NCI-H1930 (cell line): ENCODE results near the gene MEX3D.
A peak's percentile ranks its signal among the peaks of the same experiment; 100 is the strongest.

Source experiments
- DNase-seq, 2 experiments: peaks; one replicate each; lab custom pipeline; 2025; lab: John Stamatoyannopoulos, UW

MEX3D gene

GRCh38 chr19:1593501-1593772, 25.3 kb upstream of the MEX3D start:
- no peak for DNase-seq

DNA sequence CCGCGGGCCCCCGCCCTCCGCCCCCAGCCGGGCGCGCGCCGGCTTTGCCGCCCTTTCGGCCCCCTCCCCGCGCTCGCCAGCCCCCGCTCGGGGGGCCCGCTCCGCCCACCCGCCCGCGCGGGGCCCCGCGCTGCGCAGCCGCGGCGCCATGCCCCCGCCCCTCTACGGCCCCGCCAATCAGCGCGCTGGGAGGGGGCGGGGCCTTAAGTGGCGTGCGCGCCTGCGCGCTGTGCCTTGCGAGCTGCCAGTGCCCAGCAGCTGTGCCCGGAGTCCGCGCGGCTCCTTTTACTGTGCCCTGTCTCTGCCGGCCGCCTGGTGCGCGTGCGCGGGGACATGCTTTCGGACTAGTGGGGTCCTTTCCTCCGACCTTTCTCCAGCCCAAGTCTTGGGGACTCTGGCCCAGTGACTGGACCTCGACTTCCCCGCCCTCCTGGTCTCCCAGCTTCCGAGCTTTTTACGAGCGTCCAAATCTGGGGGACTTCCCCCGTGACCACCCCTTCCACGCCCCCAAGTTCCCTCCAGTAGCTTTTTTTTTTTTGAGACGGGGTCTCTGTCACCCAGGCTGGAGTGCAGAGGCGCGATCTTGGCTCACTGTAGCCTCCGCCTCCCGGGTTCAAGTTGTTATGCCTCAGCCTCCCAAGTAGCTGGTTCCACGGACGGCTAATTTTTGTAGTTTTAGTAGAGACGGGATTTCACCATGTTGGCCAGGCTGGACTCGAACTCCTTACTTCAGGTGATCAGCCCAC, 24.8 kb upstream of the MEX3D start, which contains the start of gene MBD3:
MBD3 (minus strand) TSS at position 111 of the 746 bp plus-strand sequence. CDS start 234 bp downstream, outside the sequence.
- peak; percentile 67 to 92 for DNase-seq

DNA sequence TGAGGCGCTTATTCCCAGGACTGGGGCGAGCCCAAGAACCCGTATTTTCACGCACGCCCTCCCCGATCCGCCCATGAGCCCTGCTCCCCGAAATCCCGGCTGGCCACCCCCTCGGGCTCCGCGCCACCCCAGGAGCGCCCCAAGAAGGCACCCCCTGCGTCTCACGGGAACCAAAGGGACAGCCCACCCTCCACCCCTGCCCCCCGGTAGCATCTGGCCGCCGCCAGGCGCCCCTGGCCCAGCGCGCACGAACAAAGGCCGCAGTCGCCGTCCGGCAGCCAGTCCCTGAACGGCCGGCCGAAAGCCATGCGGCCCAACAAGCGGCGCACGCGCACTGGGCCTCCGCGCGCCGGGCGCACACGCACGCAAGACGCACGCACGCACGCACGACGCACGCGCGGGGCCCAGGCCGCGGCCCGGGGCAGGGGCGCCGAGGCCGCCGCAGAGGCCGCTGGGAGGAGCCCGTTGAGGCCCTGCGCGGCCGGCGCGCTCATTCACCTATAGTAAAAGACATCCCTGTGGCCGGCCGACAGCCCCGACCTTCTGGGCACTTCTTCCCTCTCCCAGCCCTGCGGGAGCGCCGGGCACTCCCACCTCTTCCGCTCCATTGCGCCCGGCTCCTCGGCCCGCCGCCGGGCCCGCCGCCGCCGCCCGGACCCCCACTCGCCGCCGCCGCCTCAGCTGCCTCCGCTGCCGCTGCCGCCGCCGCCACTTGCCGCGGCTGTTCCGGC, 24.1 kb upstream of the MEX3D start:
- peak; percentile 73 to 84 for DNase-seq

- DNase-seq: no peak
These were observed 23.4 kb upstream of the MEX3D start for GRCh38 chr19:1591421-1592023.

DNA sequence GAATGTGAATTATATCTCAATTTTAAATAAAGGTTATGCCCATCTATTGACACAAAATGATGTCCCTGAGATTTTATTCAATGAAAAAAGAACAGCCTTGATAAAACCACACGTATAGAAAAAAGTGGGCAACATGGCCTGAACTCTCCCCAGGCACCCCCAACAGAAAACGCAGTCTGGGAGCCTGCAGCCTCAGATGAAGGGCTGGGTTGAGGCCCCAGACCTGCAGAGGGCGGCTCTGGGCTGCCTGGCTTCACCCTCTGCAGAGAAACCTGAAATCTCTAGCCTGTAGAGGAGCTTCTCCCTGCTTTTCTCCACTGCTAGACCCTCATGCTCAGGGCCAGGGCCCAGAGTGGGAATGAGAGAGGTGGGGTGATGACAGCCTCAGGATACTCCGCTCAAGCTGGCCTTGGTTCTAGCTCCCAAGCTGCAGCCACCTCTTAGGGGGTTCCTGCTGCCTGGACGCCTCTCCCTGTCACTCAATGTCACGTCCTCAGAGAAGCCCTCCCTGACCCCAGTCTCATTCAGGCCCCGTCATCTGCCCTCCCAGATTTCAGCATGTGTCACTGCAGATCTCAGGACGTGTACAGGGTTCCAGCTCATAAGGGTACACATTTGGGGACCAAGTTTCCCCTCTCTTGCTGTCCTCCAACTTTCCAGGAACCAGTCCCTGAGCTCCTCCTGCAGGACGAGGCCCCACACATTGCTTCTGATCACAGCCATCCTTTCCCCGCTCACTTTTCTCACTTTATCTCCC, 22.7 kb upstream of the MEX3D start:
- no peak for DNase-seq

- no peak for DNase-seq
These were observed 19.7 kb upstream of the MEX3D start for GRCh38 chr19:1587872-1588271.

DNA sequence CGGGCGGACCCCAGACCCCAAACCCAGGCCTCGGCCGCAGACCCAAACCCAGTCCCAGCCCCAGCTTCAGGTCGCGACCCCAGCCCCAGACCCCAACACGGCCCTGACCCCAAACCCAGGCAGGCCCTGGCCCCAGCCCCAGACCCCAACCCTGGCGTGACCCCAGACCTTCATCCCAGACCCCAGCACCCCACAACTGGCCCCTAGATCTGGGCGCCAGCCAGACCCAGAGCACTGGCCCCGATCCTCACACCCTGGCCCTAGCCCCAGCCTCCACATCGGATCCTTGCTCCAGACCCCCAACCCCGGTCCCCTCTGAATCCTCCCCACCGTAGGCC, 17.1 kb upstream of the MEX3D start:
- no peak for DNase-seq

DNA sequence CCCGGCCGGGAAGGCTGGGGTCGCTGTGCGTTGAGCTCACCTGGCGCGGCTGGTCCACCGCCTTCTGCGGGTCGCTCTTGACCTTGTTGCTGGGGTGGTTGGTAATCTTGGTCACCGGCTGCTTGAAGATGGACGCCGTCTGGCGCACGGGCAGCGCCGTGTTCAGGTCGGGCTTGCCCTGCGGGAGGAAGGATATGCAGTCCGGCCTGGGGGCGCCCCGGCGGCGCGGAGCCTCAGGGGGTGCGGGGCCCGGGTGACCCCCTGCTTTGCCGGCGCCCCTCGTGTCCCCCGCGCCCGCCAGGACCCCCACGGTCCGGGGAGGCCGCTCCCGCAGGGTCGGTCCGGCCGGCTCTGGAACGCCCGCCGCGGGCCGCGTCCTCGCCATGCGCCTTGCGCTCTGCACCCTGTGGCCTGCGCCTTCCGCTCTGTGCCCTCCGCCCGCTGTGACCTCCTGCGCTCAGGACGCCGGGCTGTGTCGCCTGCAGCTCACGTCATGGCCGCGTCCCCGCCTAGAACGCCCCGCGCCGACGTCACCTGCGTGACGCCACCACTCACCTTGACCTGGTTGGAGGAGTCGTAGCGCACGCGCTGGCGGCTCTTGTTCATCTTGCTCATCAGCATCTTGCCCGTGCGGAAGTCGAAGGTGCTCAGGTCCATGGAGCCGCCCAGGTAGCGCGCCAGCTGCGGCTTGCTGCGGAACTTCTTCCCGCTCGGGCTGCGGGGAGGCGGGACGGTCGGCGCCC, 16.5 kb upstream of the MEX3D start:
- DNase-seq: no peak

DNA sequence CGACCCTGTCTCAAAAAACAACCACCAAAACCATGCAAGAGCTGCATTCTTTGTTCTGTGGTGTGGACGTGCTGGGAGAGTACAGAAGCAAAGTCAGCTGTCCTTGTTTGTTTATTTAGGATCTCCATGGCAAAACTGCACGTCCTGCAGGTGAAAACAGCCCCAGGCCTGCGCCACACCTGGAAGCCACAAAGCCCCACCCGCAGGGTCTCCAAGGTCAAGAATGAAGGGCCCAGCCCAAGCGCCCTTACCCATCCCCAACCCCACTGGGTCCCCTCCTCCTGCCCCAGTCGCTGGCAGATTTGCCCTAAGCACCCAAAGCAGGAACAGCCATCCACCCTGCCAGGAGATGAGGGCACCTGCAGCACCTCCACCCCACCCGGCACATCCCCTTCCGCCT, 14.1 kb upstream of the MEX3D start:
- no peak for DNase-seq

DNA sequence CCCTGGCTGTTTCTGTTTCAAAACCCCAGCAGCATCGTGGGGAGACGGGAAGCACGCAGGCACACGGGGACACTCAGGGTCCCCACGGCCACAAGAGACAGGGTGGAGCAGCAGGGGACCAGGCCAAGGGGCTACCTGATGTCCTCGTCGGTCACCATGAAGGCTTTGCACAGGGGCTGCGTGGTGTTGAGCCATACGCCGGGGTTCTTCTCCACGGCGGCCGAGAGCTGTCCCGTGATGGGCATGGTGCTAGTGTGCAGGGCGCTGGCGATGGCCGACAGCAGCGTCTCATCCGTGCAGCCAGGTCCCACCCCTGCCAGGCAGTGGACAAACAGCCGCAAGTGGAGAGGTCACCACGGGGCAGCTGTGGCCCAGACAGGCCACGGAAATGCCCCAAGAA, 12.8 kb upstream of the MEX3D start:
- no peak for DNase-seq

- no peak for DNase-seq
These were observed 12.3 kb upstream of the MEX3D start for GRCh38 chr19:1580382-1580781.

- DNase-seq: no peak
These were observed 11.1 kb upstream of the MEX3D start for GRCh38 chr19:1579222-1579621.

DNA sequence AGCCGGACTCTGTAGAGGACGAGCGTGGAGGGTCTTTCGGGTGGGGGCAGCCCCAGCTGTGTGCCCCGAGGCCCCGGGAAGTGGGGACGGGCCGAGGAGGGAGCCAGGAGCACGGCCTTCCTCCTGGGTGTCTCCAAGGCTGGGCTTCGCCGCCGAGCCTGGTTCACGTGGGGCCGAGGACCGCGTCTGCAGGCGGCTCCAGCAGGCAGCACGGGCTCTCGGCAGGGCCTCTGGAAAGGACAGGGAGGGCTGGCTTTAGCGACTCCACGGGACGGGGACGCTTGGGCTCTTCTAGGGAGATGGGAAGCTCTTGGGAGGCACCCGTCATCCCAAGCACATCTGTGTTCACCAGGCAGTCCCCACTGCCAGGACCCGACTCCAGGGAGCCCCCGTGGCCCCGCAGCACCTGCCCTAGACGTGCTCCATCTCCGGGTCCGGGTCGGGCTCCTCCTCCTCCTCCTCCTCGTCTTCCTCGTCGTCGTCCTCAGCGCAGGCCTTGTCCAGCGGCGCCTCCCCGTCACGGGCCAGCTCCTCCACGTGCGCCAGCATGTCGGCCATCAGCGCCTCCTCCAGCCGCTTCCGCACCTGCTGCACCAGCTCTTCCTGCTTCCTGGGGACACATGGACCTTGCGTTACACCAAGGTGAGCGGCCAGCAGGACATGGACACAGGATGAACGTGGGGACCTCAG, 9.9 kb upstream of the MEX3D start:
- DNase-seq: no peak

DNA sequence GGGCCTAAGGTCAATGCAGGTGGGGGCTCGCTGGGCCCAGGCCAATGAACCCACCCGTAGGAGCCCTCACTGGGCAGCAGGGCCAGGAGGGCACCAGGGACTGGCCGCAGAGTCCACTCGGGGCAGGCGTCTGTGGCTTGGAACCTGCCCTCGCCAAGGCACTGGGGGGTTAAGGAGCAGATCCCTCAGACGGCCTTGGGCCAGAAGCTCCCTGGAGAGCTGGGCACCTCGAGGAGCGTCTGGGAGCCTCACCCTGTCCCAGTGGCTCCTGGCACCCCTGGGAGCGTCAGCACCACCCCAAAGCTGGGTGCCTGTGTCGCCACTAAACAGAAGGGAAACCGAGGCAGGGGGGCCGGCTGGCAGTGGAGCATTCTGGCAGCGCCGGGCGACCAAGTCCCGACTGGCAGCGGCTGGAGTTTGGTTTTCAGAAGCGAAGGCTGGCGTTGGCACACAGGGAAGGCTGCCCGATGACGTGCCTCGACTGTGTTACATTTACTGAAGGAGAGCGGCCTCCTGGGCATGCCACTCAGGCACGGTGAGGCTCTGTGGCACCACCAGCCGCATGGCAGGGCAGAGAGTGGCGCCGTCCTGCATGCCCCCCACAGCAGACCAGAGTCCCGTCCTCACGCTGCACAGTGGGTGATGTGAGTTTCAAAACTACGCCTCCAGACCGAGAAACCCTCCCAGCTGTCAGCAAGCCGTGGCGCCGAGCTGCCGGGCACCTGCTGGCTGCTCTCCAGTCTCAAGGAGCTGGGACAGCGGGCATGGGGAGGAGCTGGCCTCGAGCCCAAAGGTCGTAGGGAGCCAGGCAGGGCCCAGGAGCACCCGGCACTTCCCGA, 9.2 kb upstream of the MEX3D start:
- DNase-seq: no peak

DNA sequence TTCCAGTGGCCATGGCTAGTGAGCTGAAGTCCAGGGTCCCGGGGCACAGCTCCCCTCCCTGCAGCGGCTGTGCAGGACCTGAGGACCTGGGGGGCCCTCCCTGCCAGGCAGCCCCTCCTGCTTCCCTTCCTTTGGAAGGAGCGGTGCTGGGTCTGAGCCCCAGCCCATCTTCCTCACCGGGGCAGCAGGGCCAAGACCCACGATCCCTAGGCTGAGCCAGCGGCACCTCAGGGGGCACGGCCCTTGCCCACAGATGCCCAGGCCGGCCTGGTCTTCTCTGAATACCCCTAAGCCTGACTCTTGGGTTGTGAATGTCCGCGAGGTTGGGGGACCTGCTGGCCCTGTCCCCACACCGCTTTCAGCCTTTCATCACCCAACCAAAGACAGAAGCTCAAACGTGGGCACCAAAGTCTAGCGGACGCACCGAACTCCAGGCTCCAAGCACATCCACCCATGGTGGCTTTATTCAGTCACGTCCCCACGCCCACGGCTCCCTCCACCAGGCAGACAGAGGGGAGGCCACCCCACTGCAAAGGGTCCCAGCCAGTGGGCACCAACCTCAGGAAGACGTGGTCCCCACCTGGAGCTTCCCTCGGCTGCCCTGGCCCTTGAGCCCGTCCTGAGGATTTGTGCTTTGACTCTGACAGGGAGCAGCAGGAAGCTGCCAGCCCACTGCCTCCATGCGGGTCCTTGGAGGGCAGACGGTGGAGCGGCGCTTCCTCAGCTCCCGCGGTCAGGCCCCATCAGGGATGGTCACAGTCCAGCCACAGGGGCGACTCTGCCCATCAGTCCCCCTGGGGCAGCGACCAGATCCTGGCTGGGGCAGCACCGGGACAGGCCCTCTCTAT, 8.3 kb upstream of the MEX3D start:
- DNase-seq: no peak

GRCh38 chr19:1575323-1576241, 7.5 kb upstream of the MEX3D start:
- DNase-seq: no peak

- DNase-seq: no peak
These were observed 6.4 kb upstream of the MEX3D start for GRCh38 chr19:1574354-1575136.

- no peak for DNase-seq
These were observed 4.7 kb upstream of the MEX3D start for GRCh38 chr19:1572795-1573194.
